Activated T-helper 17 cell treated with anti-CD3 and anti-CD28 coated beads, Interleukin-2, amount 50 U/mL, for 72 hours (primary cell): ENCODE data around the gene COL11A1. TPM values are rescaled to one million over a fixed set of nuclear protein-coding genes. Genes with fewer than 3 reads are reported as not detected.
"Not testable (repeated sequence)": the region's sequence is repeated elsewhere in the genome, so short reads cannot be mapped to it uniquely, and the experiment has no call there.

Experiments
- ATAC-seq: fragments of 150-1000 bp; cut with Tn5 transposase; replicated peaks from 2 replicates; pipeline ENCODE4 v1.10.0; 2021; ENCODE audit warnings: mild to moderate bottlenecking, moderate library complexity
- H3K27ac Mint-ChIP-seq: one replicate; pipeline ENCODE4 v1.8.0; 2022; ENCODE audit warnings: mixed read lengths
- H3K27me3 Mint-ChIP-seq: one replicate; pipeline ENCODE4 v1.8.0; 2022; ENCODE audit warnings: mixed read lengths
- H3K36me3 Mint-ChIP-seq: one replicate; pipeline ENCODE4 v1.8.0; 2022; ENCODE audit warnings: low read depth, mild to moderate bottlenecking, mixed read lengths
- H3K4me1 Mint-ChIP-seq: one replicate; pipeline ENCODE4 v1.8.0; 2022; ENCODE audit warnings: mixed read lengths
- H3K4me3 Mint-ChIP-seq: one replicate; pipeline ENCODE4 v1.8.0; 2022; ENCODE audit warnings: mild to moderate bottlenecking, mixed read lengths
- H3K9me3 Mint-ChIP-seq: one replicate; pipeline ENCODE4 v1.8.0; 2022; ENCODE audit warnings: mixed read lengths
- total RNA-seq, 2 donors: library from RNA; stranded (reverse); gene quantifications; one replicate each; pipeline ENCODE4 v1.2.3, GENCODE V29; 2022

COL11A1 gene
- total RNA-seq, 2 donors from 2014 or later = not detected

GRCh38 chr1:102857251-102857650 is 251.1 kb downstream of the COL11A1 start:
- Mint-ChIP-seq H3K4me1 (no peaks in the 10 kb centered on the region), H3K4me3 (no peak overlapping the region), H3K27me3 (no peaks in the 10 kb centered on the region), H3K36me3 (no peaks in the 10 kb centered on the region), H3K27ac (no peak overlapping the region), H3K9me3 (peaks cover 8% of the 10 kb centered on the region)
- ATAC-seq = no peak

GRCh38 chr1:102853701-102854187 is 254.6 kb downstream of the COL11A1 start:
- H3K27me3 Mint-ChIP-seq = no peaks in the 10 kb centered on the region
- no peak overlapping the region for H3K27ac Mint-ChIP-seq
- H3K4me3 Mint-ChIP-seq = no peak overlapping the region
- H3K9me3 Mint-ChIP-seq = peaks cover 8% of the 10 kb centered on the region
- H3K36me3 Mint-ChIP-seq = no peaks in the 10 kb centered on the region
- no peak for ATAC-seq
- H3K4me1 Mint-ChIP-seq = no peaks in the 10 kb centered on the region

DNA sequence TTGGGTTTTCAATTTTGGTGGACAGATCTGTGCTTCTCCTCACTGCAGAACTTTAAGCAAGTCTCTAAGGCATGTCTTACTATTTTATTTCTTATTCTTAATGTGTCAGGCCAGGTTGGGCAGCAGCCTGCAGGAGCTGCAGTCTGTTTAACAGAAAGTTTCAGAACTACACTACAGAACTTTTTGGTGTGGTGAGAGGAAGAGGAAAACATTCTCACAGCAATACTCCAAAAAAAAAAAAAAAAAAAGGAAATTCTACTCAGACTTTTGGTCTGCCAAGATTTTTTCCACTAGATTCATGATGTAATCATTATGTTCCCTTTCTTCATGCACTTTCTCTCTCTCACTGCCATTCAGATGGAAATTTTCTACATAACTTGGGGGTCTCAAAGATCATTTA is 255.2 kb downstream of the COL11A1 start:
- Mint-ChIP-seq H3K4me3 (no peak overlapping the region), H3K9me3 (peaks cover 8% of the 10 kb centered on the region), H3K4me1 (no peaks in the 10 kb centered on the region), H3K27me3 (no peaks in the 10 kb centered on the region), H3K27ac (no peak overlapping the region), H3K36me3 (no peaks in the 10 kb centered on the region)
- no peak for ATAC-seq

DNA sequence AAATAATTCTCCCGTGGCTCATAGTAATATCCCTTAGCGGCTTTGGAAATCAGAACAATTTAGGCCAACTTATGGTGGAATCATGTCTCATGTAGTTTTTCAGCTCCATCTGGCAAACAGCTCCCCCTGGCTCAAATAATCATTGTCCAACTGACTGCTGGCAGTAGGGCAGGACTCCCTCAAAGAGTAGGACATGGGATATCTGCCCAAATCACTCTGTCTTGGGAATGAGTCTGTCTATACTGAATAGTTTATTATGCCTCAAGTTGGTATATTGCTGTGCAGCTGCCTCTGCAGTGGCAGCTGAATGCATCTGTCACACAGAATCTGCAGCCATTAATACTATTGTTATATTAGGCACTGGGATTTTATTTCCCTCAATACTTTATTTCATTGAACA is 255.7 kb downstream of the COL11A1 start:
- Mint-ChIP-seq H3K4me1 (no peaks in the 10 kb centered on the region), H3K27ac (no peak overlapping the region), H3K4me3 (no peak overlapping the region), H3K36me3 (no peaks in the 10 kb centered on the region), H3K27me3 (no peaks in the 10 kb centered on the region), H3K9me3 (peaks cover 8% of the 10 kb centered on the region)
- no peak for ATAC-seq

DNA sequence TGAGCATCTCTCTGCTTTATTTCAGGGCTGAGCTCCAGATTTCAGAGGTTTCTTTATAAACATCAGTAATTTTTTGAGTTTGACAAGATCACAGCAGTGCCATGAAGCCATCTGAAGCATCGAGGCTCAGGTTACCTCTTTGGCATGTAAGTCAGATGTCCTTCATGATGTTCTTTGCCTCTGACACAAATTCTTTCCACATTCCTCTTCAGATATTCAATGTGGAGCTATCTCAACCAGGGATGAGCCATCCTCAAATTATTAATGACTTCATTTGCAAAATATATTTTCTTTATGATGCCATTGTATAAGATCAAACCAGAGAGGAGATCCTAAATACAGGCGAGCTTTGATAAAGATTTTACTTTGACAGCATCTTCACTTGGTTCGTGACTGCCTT is 256.7 kb downstream of the COL11A1 start:
- H3K27me3 Mint-ChIP-seq = no peaks in the 10 kb centered on the region
- H3K4me1 Mint-ChIP-seq = no peaks in the 10 kb centered on the region
- H3K4me3 Mint-ChIP-seq = no peak overlapping the region
- H3K9me3 Mint-ChIP-seq = peaks cover 8% of the 10 kb centered on the region
- no peak overlapping the region for H3K27ac Mint-ChIP-seq
- H3K36me3 Mint-ChIP-seq = no peaks in the 10 kb centered on the region
- no peak for ATAC-seq

DNA sequence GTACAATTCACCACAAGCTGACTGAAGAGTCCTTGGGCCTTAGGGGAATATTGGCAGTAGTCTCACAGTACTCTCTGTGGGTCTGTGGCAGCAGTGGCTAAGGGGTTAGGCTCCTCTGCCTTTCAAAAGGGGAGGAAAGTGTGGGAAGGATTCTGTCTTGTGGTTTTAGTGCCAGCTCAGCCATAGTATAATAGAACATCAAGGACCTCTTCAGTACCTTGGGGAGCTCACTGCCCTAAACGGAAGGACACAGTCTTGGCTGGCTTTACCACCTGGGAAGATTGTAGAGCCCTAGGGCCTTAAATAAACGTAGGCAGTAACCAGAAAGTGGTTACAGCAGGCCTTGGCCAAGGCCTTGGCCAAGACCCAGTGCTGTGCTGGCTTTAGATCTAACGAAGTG is 265.7 kb downstream of the COL11A1 start:
- Mint-ChIP-seq H3K9me3 (peaks cover 20% of the 10 kb centered on the region), H3K4me1 (no peaks in the 10 kb centered on the region), H3K4me3 (no peak overlapping the region), H3K27me3 (no peaks in the 10 kb centered on the region), H3K36me3 (no peaks in the 10 kb centered on the region), H3K27ac (no peak overlapping the region)
- no peak for ATAC-seq

DNA sequence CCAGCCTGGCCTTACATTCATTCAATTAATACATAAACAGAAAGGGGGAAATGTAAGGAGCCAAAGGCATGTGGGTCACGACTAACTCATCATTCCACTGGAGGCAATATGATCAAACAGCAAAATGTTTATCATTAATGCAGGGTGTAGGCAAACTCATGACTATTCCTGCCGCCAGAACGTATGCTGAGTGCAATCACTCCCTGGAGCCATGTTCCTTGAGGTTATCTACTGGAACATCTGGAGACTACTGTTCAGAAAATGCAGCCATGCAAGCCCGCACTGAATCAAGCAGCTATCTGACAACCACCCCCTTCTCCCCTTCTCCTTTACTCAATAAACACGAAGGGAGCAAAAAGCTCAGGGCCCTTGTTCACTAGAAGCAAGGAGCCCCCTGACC is 267.6 kb downstream of the COL11A1 start:
- H3K36me3 Mint-ChIP-seq = no peaks in the 10 kb centered on the region
- H3K4me3 Mint-ChIP-seq = no peak overlapping the region
- no peak overlapping the region for H3K27ac Mint-ChIP-seq
- H3K27me3 Mint-ChIP-seq = no peaks in the 10 kb centered on the region
- H3K9me3 Mint-ChIP-seq = peaks cover 20% of the 10 kb centered on the region
- no peak for ATAC-seq
- H3K4me1 Mint-ChIP-seq = no peaks in the 10 kb centered on the region

DNA sequence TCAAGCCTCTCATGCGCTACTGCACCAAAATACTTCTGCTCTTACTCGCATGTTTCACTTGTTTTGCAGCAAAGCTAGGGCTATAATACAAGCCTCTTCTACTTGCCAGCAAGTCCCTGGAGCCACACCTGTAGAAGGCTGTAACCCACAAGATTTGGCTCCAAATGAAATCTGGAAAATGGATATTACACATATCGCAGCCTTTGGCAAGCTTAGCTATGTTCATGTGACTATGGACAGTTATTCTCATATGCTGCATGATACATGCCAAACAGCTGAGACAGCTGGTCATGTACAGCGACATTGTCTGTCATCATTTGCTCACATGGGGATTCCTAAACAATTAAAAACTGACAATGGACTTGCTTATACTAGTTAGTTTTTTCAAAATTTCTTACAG is 270.3 kb downstream of the COL11A1 start:
- H3K9me3 Mint-ChIP-seq = peaks cover 13% of the 10 kb centered on the region
- H3K4me3 Mint-ChIP-seq = no peak overlapping the region
- no peak for ATAC-seq
- no peak overlapping the region for H3K27ac Mint-ChIP-seq
- no peaks in the 10 kb centered on the region for H3K27me3 Mint-ChIP-seq
- H3K4me1 Mint-ChIP-seq = no peaks in the 10 kb centered on the region
- no peaks in the 10 kb centered on the region for H3K36me3 Mint-ChIP-seq

DNA sequence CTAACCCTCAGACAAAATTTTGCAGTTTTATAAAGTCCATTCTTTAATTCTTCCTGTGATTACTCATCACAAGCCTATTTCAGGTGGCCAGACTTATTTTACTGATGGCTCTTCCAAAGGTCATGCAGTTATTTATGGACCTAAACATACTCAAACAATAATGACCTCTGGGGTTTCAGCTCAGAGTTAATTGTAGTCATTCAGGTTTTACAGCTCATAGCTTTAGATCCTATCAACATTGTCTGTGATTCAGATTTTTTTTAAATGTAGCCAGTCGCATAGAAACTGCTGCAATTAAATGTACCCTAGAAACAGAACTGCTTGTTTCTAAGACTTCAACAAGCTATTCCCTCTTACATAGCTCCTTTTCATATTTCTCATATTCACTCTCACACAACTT is 270.8 kb downstream of the COL11A1 start:
- Mint-ChIP-seq H3K9me3 (peaks cover 8% of the 10 kb centered on the region), H3K27ac (no peak overlapping the region), H3K36me3 (no peaks in the 10 kb centered on the region), H3K27me3 (no peaks in the 10 kb centered on the region), H3K4me1 (no peaks in the 10 kb centered on the region), H3K4me3 (no peak overlapping the region)
- no peak for ATAC-seq

DNA sequence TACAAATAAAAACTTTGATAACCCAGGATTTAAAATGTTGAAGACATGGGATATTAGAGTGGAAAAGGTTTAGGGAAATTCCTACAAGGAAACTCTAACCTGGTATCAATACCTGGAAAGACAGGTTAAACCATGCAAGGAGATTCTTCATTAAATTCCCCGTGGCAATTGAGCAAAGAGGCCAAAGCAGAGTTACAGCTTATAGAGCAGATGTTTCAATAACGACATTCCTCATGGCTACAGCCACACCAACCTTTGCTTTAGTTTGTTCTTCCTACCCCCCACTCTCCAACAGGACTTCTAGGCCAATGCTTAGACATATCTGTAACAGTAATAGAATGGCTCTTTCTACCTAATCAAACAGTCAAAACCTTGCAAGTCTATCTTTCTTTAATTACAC is 271.3 kb downstream of the COL11A1 start:
- H3K9me3 Mint-ChIP-seq = peaks cover 7% of the 10 kb centered on the region
- no peak overlapping the region for H3K27ac Mint-ChIP-seq
- ATAC-seq = no peak
- H3K4me3 Mint-ChIP-seq = no peak overlapping the region
- H3K27me3 Mint-ChIP-seq = no peaks in the 10 kb centered on the region
- no peaks in the 10 kb centered on the region for H3K4me1 Mint-ChIP-seq
- H3K36me3 Mint-ChIP-seq = no peaks in the 10 kb centered on the region

GRCh38 chr1:102834688-102835320 is 273.5 kb downstream of the COL11A1 start:
- Mint-ChIP-seq H3K9me3 (peaks cover 10% of the 10 kb centered on the region), H3K27me3 (no peaks in the 10 kb centered on the region), H3K4me3 (no peak overlapping the region), H3K27ac (no peak overlapping the region), H3K36me3 (no peaks in the 10 kb centered on the region), H3K4me1 (no peaks in the 10 kb centered on the region)
- no peak for ATAC-seq

- no peak overlapping the region for H3K4me3 Mint-ChIP-seq
- H3K27ac Mint-ChIP-seq = no peak overlapping the region
- H3K36me3 Mint-ChIP-seq = no peaks in the 10 kb centered on the region
- H3K4me1 Mint-ChIP-seq = no peaks in the 10 kb centered on the region
- no peak for ATAC-seq
- H3K27me3 Mint-ChIP-seq = no peaks in the 10 kb centered on the region
- peaks cover 10% of the 10 kb centered on the region for H3K9me3 Mint-ChIP-seq
Observed at GRCh38 chr1:102833151-102833550, 275.2 kb downstream of the COL11A1 start.

DNA sequence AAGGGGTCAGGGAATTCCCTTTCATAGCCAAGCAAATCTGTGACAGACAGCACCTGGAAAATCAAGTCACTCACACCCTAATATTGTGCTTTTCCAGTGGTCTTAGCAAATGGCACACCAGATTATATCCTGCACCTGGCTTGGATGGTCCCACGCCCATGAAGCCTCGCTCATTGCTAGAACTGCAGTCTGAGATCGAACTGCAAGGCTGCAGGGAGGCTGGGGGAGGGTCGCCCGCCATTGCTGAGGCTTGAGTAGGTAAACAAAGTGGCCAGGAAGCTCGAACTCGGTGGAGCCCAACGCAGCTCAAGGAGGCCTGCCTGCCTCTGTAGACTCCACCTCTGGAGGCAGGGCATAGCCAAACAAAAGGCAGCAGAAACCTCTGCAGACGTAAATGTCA is 281.6 kb downstream of the COL11A1 start:
- H3K36me3 Mint-ChIP-seq, ATAC-seq, H3K4me1 Mint-ChIP-seq, H3K27ac Mint-ChIP-seq, H3K27me3 Mint-ChIP-seq, H3K4me3 Mint-ChIP-seq: not testable (repeated sequence)
- H3K9me3 Mint-ChIP-seq = peaks cover 14% of the 10 kb centered on the region
